ENCODE measurements around the gene PPP6R2.

Gene PPP6R2

GRCh38 chr22:50459016-50459415 lies 115.9 kb downstream of the PPP6R2 start:
- no peak for TF ChIP-seq CTCF (IDR thresholded peaks at IDR 0.05; ENCODE audit: insufficient read depth, low read length, missing control alignments)
- CTCF ChIA-PET, result no interaction called here
- POLR2A ChIA-PET, result no interaction called here
- no peak for DNase-seq (ENCODE audit: low read depth, low spot score)
- H3K4me3 ChIP-seq (ENCODE audit: low read depth, low read length), result no peak overlapping the region

- no peak for DNase-seq (ENCODE audit: low read depth, low spot score)
- ChIA-PET POLR2A (no interaction called here), CTCF (interaction anchor here (0.6 kb wide), 1 partner anchor 161 kb away, joined by 4 read pairs; no protein-coding TSS in a partner anchor)
- no peak for TF ChIP-seq CTCF (IDR thresholded peaks at IDR 0.05; ENCODE audit: insufficient read depth, low read length, missing control alignments)
- H3K4me3 ChIP-seq (ENCODE audit: low read depth, low read length), result no peak overlapping the region
These were observed 116.5 kb downstream of the PPP6R2 start for GRCh38 chr22:50459496-50460140.

- POLR2A ChIA-PET, result no interaction called here
- CTCF ChIA-PET, result interaction anchor here (1.0 kb wide), 1 partner anchor 160 kb away, joined by 3 read pairs; no protein-coding TSS in a partner anchor
- no peak overlapping the region for H3K4me3 ChIP-seq (ENCODE audit: low read depth, low read length)
- no peak for DNase-seq (ENCODE audit: low read depth, low spot score)
- TF ChIP-seq CTCF (IDR thresholded peaks at IDR 0.05; ENCODE audit: insufficient read depth, low read length, missing control alignments), result no peak
These were observed 117.8 kb downstream of the PPP6R2 start for GRCh38 chr22:50460938-50461337.

GRCh38 chr22:50461536-50461935 lies 118.4 kb downstream of the PPP6R2 start:
- CTCF ChIA-PET, result interaction anchor here (1.0 to 1.3 kb wide), 2 partner anchors 11 to 159 kb away, joined by 3 read pairs; no protein-coding TSS in a partner anchor
- DNase-seq (ENCODE audit: low read depth, low spot score), result no peak
- POLR2A ChIA-PET, result no interaction called here
- no peak for TF ChIP-seq CTCF (IDR thresholded peaks at IDR 0.05; ENCODE audit: insufficient read depth, low read length, missing control alignments)
- H3K4me3 ChIP-seq (ENCODE audit: low read depth, low read length), result no peak overlapping the region

GRCh38 chr22:50461979-50462540 lies 118.9 kb downstream of the PPP6R2 start:
- ChIA-PET CTCF (interaction anchor here (1.3 kb wide), 1 partner anchor 11 kb away, joined by 3 read pairs; no protein-coding TSS in a partner anchor), POLR2A (no interaction called here)
- H3K4me3 ChIP-seq (ENCODE audit: low read depth, low read length), result no peak overlapping the region
- no peak for DNase-seq (ENCODE audit: low read depth, low spot score)
- no peak for TF ChIP-seq CTCF (IDR thresholded peaks at IDR 0.05; ENCODE audit: insufficient read depth, low read length, missing control alignments)

GRCh38 chr22:50463188-50463900 lies 120.2 kb downstream of the PPP6R2 start:
- POLR2A ChIA-PET, result no interaction called here
- H3K4me3 ChIP-seq (ENCODE audit: low read depth, low read length), result no peak overlapping the region
- CTCF ChIA-PET, result interaction anchor here (1.3 kb wide), 1 partner anchor 9 kb away, joined by 3 read pairs; no protein-coding TSS in a partner anchor
- no peak for DNase-seq (ENCODE audit: low read depth, low spot score)
- no peak for TF ChIP-seq CTCF (IDR thresholded peaks at IDR 0.05; ENCODE audit: insufficient read depth, low read length, missing control alignments)

All from AG04449 (cell line).